ENCODE measurements around the gene CLK3. TPM values are rescaled to one million over a fixed set of nuclear protein-coding genes. Genes with fewer than 3 reads are reported as not detected.

Gene CLK3
- polyA plus RNA-seq, 1 of the 3 experiments (the other 2 are of a cell fraction) = 67.7 TPM

DNA sequence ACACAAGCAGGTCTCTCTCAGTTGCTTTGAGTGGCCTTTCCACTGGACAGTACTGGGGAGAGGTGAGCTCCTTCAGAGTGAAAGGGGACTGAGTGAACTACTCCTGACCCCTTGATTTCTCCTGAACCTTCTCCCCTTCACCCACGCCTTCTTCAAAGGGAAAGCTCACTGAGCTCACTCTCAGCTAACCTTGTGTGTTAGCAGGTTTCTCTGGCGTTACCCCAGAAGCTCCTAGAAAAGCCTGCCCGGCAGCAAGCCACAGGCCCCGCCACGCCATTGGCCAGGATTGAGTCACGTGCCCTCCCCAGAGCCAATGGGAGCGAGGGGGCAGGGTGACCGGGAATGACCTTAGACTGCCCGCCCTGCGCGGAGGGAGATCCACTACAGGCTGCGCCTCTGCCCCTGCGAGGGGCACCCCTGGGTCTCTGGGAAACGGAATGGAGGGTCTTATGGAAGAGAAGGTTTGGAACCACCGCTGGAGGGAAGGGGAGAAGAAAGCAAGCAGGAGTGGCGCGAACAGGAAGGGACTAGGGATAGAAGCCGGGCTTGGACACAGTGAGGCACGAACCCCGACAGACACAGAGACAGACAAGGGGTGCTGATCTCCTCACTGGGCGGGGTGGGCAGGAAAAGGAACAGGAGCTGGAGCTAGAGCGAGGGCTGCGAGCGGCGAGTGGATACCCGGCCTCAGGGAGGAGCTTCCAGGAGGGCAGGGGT lies 17.4 kb upstream of the CLK3 start:
- peak; percentile 99 for DNase-seq
- ChIA-PET POLR2A (interaction anchor here (0.7 to 3.1 kb wide), 11 partner anchors 9 to 369 kb away, joined by 3 to 25 read pairs (median 6); partner anchors contain the start of genes ARID3B and CLK3), CTCF (interaction anchor here (0.8 to 1.6 kb wide), 9 partner anchors 9 to 216 kb away, joined by 3 to 4 read pairs (median 3); no protein-coding TSS in a partner anchor)
- peaks cover 0 to 27% of the 10 kb centered on the region in 2 experiments; a peak in 1 of 4 replicates for H3K4me1 ChIP-seq (ENCODE audit: control insufficient read depth in 1 of 2, insufficient read depth in 2 of 2, low read depth in 1 of 2, low read length in 1 of 2)
- H3K9me2 ChIP-seq = no peaks in the 10 kb centered on the region
- H3K4me3 ChIP-seq (ENCODE audit: low read depth in 2 of 2, low read length in 1 of 2) = peak overlapping the region; percentile 57 to 70
- H3K36me3 ChIP-seq (replicated peaks in 1 of 2; ENCODE audit: control insufficient read depth in 1 of 2, insufficient read depth in 2 of 2, low read length in 1 of 2) = no peaks in the 10 kb centered on the region
- H3K9me3 ChIP-seq = no peaks in the 10 kb centered on the region
- H3K27ac ChIP-seq (ENCODE audit: low read depth in 2 of 2, low read length in 1 of 2) = peak overlapping the region; percentile 40 to 97; a peak in 3 of 4 replicates
- peak overlapping the region; percentile 82 for H2AFZ ChIP-seq (ENCODE audit: low read depth)
- 2% methylated on average over 23 of the region's 26 CpGs for WGBS (ENCODE audit: low lambda C conversion rate)
- H3K79me2 ChIP-seq (ENCODE audit: insufficient read depth) = no peaks in the 10 kb centered on the region
- peak overlapping the region; percentile 59 for H3K9ac ChIP-seq
- no peaks in the 10 kb centered on the region for H3F3A ChIP-seq (replicated peaks; ENCODE audit: insufficient read depth)
- H3K27me3 ChIP-seq (ENCODE audit: insufficient read depth) = no peaks in the 10 kb centered on the region
- no peaks in the 10 kb centered on the region for H4K20me1 ChIP-seq (ENCODE audit: insufficient read depth)
- H3K4me2 ChIP-seq = peak overlapping the region; percentile 89
- no peak for TF ChIP-seq FOSL2 (IDR thresholded peaks at IDR 0.05; ENCODE audit: borderline replicate concordance, low read depth)
- TF ChIP-seq FOXJ3 (CRISPR knock-in tag; IDR thresholded peaks at IDR 0.05) = no peak
- TF ChIP-seq, protein P1, sequence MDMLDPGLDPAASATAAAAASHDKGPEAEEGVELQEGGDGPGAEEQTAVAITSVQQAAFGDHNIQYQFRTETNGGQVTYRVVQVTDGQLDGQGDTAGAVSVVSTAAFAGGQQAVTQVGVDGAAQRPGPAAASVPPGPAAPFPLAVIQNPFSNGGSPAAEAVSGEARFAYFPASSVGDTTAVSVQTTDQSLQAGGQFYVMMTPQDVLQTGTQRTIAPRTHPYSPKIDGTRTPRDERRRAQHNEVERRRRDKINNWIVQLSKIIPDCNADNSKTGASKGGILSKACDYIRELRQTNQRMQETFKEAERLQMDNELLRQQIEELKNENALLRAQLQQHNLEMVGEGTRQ (IDR thresholded peaks at IDR 0.05; ENCODE audit: borderline replicate concordance, low read depth, low read length) = peak; percentile 91
- TF ChIP-seq TEAD4 (IDR thresholded peaks at IDR 0.05; ENCODE audit: borderline replicate concordance, insufficient read depth) = no peak
- TF ChIP-seq, protein P2, sequence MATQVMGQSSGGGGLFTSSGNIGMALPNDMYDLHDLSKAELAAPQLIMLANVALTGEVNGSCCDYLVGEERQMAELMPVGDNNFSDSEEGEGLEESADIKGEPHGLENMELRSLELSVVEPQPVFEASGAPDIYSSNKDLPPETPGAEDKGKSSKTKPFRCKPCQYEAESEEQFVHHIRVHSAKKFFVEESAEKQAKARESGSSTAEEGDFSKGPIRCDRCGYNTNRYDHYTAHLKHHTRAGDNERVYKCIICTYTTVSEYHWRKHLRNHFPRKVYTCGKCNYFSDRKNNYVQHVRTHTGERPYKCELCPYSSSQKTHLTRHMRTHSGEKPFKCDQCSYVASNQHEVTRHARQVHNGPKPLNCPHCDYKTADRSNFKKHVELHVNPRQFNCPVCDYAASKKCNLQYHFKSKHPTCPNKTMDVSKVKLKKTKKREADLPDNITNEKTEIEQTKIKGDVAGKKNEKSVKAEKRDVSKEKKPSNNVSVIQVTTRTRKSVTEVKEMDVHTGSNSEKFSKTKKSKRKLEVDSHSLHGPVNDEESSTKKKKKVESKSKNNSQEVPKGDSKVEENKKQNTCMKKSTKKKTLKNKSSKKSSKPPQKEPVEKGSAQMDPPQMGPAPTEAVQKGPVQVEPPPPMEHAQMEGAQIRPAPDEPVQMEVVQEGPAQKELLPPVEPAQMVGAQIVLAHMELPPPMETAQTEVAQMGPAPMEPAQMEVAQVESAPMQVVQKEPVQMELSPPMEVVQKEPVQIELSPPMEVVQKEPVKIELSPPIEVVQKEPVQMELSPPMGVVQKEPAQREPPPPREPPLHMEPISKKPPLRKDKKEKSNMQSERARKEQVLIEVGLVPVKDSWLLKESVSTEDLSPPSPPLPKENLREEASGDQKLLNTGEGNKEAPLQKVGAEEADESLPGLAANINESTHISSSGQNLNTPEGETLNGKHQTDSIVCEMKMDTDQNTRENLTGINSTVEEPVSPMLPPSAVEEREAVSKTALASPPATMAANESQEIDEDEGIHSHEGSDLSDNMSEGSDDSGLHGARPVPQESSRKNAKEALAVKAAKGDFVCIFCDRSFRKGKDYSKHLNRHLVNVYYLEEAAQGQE (IDR thresholded peaks at IDR 0.05; ENCODE audit: low read depth, low read length) = 0 out of 2 replicates have a peak, but pooled peaks have one; percentile 37
- TF ChIP-seq GATA2 (CRISPR knock-in tag; IDR thresholded peaks at IDR 0.05) = no peak
- peak; percentile 97 for TF ChIP-seq RFX5 (IDR thresholded peaks at IDR 0.05; ENCODE audit: low read length)
- TF ChIP-seq, protein P3, sequence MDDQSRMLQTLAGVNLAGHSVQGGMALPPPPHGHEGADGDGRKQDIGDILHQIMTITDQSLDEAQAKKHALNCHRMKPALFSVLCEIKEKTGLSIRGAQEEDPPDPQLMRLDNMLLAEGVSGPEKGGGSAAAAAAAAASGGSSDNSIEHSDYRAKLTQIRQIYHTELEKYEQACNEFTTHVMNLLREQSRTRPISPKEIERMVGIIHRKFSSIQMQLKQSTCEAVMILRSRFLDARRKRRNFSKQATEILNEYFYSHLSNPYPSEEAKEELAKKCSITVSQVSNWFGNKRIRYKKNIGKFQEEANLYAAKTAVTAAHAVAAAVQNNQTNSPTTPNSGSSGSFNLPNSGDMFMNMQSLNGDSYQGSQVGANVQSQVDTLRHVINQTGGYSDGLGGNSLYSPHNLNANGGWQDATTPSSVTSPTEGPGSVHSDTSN (IDR thresholded peaks at IDR 0.05) = no peak
- no peak for TF ChIP-seq TCF12 (IDR thresholded peaks at IDR 0.05)
- TF ChIP-seq, protein P4, sequence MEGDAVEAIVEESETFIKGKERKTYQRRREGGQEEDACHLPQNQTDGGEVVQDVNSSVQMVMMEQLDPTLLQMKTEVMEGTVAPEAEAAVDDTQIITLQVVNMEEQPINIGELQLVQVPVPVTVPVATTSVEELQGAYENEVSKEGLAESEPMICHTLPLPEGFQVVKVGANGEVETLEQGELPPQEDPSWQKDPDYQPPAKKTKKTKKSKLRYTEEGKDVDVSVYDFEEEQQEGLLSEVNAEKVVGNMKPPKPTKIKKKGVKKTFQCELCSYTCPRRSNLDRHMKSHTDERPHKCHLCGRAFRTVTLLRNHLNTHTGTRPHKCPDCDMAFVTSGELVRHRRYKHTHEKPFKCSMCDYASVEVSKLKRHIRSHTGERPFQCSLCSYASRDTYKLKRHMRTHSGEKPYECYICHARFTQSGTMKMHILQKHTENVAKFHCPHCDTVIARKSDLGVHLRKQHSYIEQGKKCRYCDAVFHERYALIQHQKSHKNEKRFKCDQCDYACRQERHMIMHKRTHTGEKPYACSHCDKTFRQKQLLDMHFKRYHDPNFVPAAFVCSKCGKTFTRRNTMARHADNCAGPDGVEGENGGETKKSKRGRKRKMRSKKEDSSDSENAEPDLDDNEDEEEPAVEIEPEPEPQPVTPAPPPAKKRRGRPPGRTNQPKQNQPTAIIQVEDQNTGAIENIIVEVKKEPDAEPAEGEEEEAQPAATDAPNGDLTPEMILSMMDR (IDR thresholded peaks at IDR 0.05) = no peak
- TF ChIP-seq EZH2phosphoT487 (IDR thresholded peaks at IDR 0.05; ENCODE audit: borderline replicate concordance, low read depth) = no peak
- TF ChIP-seq NFIC (IDR thresholded peaks at IDR 0.05; ENCODE audit: borderline replicate concordance) = no peak
- TF ChIP-seq GABPA (IDR thresholded peaks at IDR 0.05; ENCODE audit: low read depth) = no peak
- TF ChIP-seq MXI1 (IDR thresholded peaks at IDR 0.05; ENCODE audit: low read depth, low read length) = peak; percentile 72
- TF ChIP-seq RXRA (IDR thresholded peaks at IDR 0.05; ENCODE audit: borderline replicate concordance, low read depth) = peak; percentile 76
- TF ChIP-seq, protein P5, sequence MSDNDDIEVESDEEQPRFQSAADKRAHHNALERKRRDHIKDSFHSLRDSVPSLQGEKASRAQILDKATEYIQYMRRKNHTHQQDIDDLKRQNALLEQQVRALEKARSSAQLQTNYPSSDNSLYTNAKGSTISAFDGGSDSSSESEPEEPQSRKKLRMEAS (IDR thresholded peaks at IDR 0.05; ENCODE audit: low read depth) = no peak
- peak in 1 of 2 experiments; percentile 78; a peak in 2 of 4 replicates for TF ChIP-seq EP300 (IDR thresholded peaks at IDR 0.05; ENCODE audit: borderline replicate concordance in 1 of 2, low read depth in 1 of 2, low read length in 1 of 2)
- TF ChIP-seq, protein P6, sequence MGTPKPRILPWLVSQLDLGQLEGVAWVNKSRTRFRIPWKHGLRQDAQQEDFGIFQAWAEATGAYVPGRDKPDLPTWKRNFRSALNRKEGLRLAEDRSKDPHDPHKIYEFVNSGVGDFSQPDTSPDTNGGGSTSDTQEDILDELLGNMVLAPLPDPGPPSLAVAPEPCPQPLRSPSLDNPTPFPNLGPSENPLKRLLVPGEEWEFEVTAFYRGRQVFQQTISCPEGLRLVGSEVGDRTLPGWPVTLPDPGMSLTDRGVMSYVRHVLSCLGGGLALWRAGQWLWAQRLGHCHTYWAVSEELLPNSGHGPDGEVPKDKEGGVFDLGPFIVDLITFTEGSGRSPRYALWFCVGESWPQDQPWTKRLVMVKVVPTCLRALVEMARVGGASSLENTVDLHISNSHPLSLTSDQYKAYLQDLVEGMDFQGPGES (IDR thresholded peaks at IDR 0.05; ENCODE audit: low read depth, low read length) = peak; percentile 87
- TF ChIP-seq CHD2 (IDR thresholded peaks at IDR 0.05; ENCODE audit: low read length, partially characterized antibody) = peak; percentile 85
- TF ChIP-seq, protein P7, sequence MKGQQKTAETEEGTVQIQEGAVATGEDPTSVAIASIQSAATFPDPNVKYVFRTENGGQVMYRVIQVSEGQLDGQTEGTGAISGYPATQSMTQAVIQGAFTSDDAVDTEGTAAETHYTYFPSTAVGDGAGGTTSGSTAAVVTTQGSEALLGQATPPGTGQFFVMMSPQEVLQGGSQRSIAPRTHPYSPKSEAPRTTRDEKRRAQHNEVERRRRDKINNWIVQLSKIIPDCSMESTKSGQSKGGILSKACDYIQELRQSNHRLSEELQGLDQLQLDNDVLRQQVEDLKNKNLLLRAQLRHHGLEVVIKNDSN (IDR thresholded peaks at IDR 0.05; ENCODE audit: borderline replicate concordance, low read depth) = peak; percentile 99

Measured in SK-N-SH (cell line).